NB4 (cell line): ENCODE data around the gene SMIM17.

Experiments
- DNase-seq: peaks from one replicate; pipeline ENCODE4 v3.0.0; 2010; ENCODE audit warnings: low read depth
- H3K4me3 ChIP-seq: one replicate; pipeline ENCODE4 v1.5.1; 2011; ENCODE audit warnings: mild to moderate bottlenecking, low read depth, low read length, moderate library complexity
- CTCF ChIP-seq: IDR thresholded peaks from one replicate; pipeline ENCODE4 v1.5.1; 2012; ENCODE audit warnings: low read depth, low read length
- MAX ChIP-seq: IDR thresholded peaks from 2 replicates; pipeline ENCODE4 v1.6.1; 2011; ENCODE audit warnings: low read depth, low read length
- MYC ChIP-seq: IDR thresholded peaks from 2 replicates; pipeline ENCODE4 v1.6.1; 2011; ENCODE audit warnings: low read depth, low read length
- POLR2A ChIP-seq: IDR thresholded peaks from 2 replicates; pipeline ENCODE4 v1.6.1; 2011; ENCODE audit warnings: mild to moderate bottlenecking; ENCODE audit not compliant: insufficient read length; ENCODE audit errors: extremely low read depth

Gene SMIM17

GRCh38 chr19:56617531-56617930 is 25.4 kb upstream of the SMIM17 start:
- H3K4me3 ChIP-seq, result no peak overlapping the region
- TF ChIP-seq POLR2A (no peak), MAX (no peak), MYC (no peak), CTCF (no peak)
- no peak for DNase-seq

GRCh38 chr19:56619121-56619520 is 23.8 kb upstream of the SMIM17 start:
- TF ChIP-seq MAX (no peak), MYC (no peak), CTCF (no peak), POLR2A (no peak)
- no peak overlapping the region for H3K4me3 ChIP-seq
- DNase-seq, result no peak

- no peak overlapping the region for H3K4me3 ChIP-seq
- TF ChIP-seq MYC, result no peak
- no peak for TF ChIP-seq CTCF
- TF ChIP-seq MAX, result no peak
- TF ChIP-seq POLR2A, result no peak
- DNase-seq, result no peak
Measured at GRCh38 chr19:56622374-56622773, 20.6 kb upstream of the SMIM17 start.

GRCh38 chr19:56623006-56623405 is 20.0 kb upstream of the SMIM17 start:
- TF ChIP-seq MYC (no peak), MAX (no peak), POLR2A (no peak), CTCF (no peak)
- DNase-seq, result no peak
- no peak overlapping the region for H3K4me3 ChIP-seq

GRCh38 chr19:56625708-56626107 is 17.3 kb upstream of the SMIM17 start:
- H3K4me3 ChIP-seq, result no peak overlapping the region
- no peak for TF ChIP-seq CTCF
- no peak for TF ChIP-seq POLR2A
- no peak for TF ChIP-seq MYC
- TF ChIP-seq MAX, result no peak
- no peak for DNase-seq

- H3K4me3 ChIP-seq, result no peak overlapping the region
Measured at GRCh38 chr19:56633021-56633420, 9.9 kb upstream of the SMIM17 start.

More at GRCh38 chr19:56633021-56633420, 9.9 kb upstream of the SMIM17 start:
- DNase-seq, result no peak
- TF ChIP-seq MYC (no peak), POLR2A (no peak), CTCF (no peak), MAX (no peak)
